ENCODE measurements around the gene TNFSF12. TPM values are rescaled to one million over a fixed set of nuclear protein-coding genes. Genes with fewer than 3 reads are reported as not detected.

Gene TNFSF12
- total and polyA plus RNA-seq, 9 of the 15 experiments (the other 6 are each of a cell fraction or from before 2014, with no cell fraction given) = 0.03 to 0.95 (median 0.19) TPM; not detected in 3

DNA sequence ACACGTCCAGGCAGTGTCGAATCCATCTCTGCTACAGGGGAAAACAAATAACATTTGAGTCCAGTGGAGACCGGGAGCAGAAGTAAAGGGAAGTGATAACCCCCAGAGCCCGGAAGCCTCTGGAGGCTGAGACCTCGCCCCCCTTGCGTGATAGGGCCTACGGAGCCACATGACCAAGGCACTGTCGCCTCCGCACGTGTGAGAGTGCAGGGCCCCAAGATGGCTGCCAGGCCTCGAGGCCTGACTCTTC is 23.4 kb downstream of the TNFSF12 start (continued):
- TF ChIP-seq ZNF586 (CRISPR knock-in tag; conservative IDR thresholded peaks at IDR 0.05) (no peak), SPI1 (IDR thresholded peaks at IDR 0.05; ENCODE audit: borderline replicate concordance, low read depth, low read length) (peak; percentile 77), ZC3H4 (CRISPR knock-in tag; IDR thresholded peaks at IDR 0.05; ENCODE audit: borderline replicate concordance) (no peak), MXI1 (IDR thresholded peaks at IDR 0.05; ENCODE audit: low read depth, low read length) (peak; percentile 60; the same call in 1 of the 2 replicates), CREB3L1 (IDR thresholded peaks at IDR 0.05; ENCODE audit: borderline replicate concordance, low read depth) (peak; percentile 52; the same call in 1 of the 2 replicates), E2F8 (IDR thresholded peaks at IDR 0.05; ENCODE audit: low read depth, partially characterized antibody) (peak; percentile 79), NEUROD1 (IDR thresholded peaks at IDR 0.05; ENCODE audit: borderline replicate concordance, low read depth, low read length, partially characterized antibody) (no peak), YY1 (IDR thresholded peaks at IDR 0.05; ENCODE audit: borderline replicate concordance in 1 of 3, control insufficient read depth in 1 of 3, extremely low read depth in 1 of 3, insufficient read depth in 3 of 3, insufficient read length in 1 of 3, insufficient replicate concordance in 2 of 3, low read depth in 1 of 3, low read length in 2 of 3) (peak; percentile 87 to 95 (median 95)), ZBTB5 (IDR thresholded peaks at IDR 0.05) (no peak), FOXK2 (conservative IDR thresholded peaks at IDR 0.05 in 1 of 2, IDR thresholded peaks at IDR 0.05 in 1 of 2; ENCODE audit: low read depth in 2 of 2) (peak; percentile 63 to 64; a peak in 2 of 4 replicates), PRDM10 (IDR thresholded peaks at IDR 0.05; ENCODE audit: partially characterized antibody) (peak; percentile 10), MTA1 (IDR thresholded peaks at IDR 0.05; ENCODE audit: borderline replicate concordance) (no peak)
- TF ChIP-seq, protein P1, sequence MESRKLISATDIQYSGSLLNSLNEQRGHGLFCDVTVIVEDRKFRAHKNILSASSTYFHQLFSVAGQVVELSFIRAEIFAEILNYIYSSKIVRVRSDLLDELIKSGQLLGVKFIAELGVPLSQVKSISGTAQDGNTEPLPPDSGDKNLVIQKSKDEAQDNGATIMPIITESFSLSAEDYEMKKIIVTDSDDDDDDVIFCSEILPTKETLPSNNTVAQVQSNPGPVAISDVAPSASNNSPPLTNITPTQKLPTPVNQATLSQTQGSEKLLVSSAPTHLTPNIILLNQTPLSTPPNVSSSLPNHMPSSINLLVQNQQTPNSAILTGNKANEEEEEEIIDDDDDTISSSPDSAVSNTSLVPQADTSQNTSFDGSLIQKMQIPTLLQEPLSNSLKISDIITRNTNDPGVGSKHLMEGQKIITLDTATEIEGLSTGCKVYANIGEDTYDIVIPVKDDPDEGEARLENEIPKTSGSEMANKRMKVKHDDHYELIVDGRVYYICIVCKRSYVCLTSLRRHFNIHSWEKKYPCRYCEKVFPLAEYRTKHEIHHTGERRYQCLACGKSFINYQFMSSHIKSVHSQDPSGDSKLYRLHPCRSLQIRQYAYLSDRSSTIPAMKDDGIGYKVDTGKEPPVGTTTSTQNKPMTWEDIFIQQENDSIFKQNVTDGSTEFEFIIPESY (CRISPR knock-in tag; IDR thresholded peaks at IDR 0.05) = no peak
